Prostate gland (tissue), 2 donors: ENCODE measurements around the gene ANKMY2. TPM values are rescaled to one million over a fixed set of nuclear protein-coding genes. Genes with fewer than 3 reads are reported as not detected.

ENCODE experiments used
- DNase-seq: peaks from one replicate; pipeline ENCODE4 v3.0.0-alpha.2; 2019; ENCODE audit warnings: low spot score
- H3K27ac ChIP-seq, 2 donors: fragments of 200-600 bp; sonication (generic); 2 replicates each; pipeline ENCODE4 v1.5.1; 2017 to 2019
- H3K27me3 ChIP-seq: fragments of 200-600 bp; sonication (generic); replicated peaks from 2 replicates; pipeline ENCODE4 v1.5.1; 2019; ENCODE audit not compliant: insufficient read depth
- H3K36me3 ChIP-seq, 2 donors: fragments of 200-600 bp; sonication (generic); 1 replicate in 1 of 2; 2 replicates in 1 of 2; pipeline versions ENCODE4 v1.5.1 to v1.8.1; 2017 to 2019
- H3K4me1 ChIP-seq: fragments of 200-600 bp; sonication (generic); replicated peaks from 2 replicates; pipeline ENCODE4 v1.5.1; 2019
- H3K4me3 ChIP-seq, 2 donors: fragments of 200-600 bp; sonication (generic); 2 replicates each; pipeline ENCODE4 v1.5.1; 2017 to 2019
- H3K9me3 ChIP-seq: fragments of 200-600 bp; sonication (generic); 2 replicates; pipeline ENCODE4 v1.5.1; 2017
- CTCF ChIP-seq, 4 experiments: fragments of 200-600 bp in 2 of 4; fragments of 450-650 bp in 2 of 4; sonication (generic) in 2 of 4; IDR thresholded peaks; 1 replicate in 3 of 4; 2 replicates in 1 of 4; pipeline ENCODE4 v1.5.1; 2016 to 2019; ENCODE audit warnings: antibody characterized with exemption in 4 of 4, mild to moderate bottlenecking in 2 of 4, moderate library complexity in 2 of 4
- POLR2A ChIP-seq: fragments of 450-650 bp; IDR thresholded peaks from one replicate; pipeline ENCODE4 v1.6.1; 2016; ENCODE audit warnings: antibody characterized with exemption, mild to moderate bottlenecking
- POLR2AphosphoS5 ChIP-seq: sonication (generic); formaldehyde crosslinking; IDR thresholded peaks from one replicate; pipeline ENCODE4 v1.6.1; 2017; ENCODE audit warnings: antibody characterized with exemption
- WGBS: methylation state at CpG from one replicate; pipeline ENCODE4 v1.1.5; 2018; 5-methylcytosine and 5-hydroxymethylcytosine counted together
- intact Hi-C: fragments of 100-400 bp; cut with DNase I; formaldehyde crosslinking; loops from one replicate; pipeline ENCODE4 v1.14.2; 2022
- total RNA-seq, 2 donors: library from RNA; depleted of rRNA; stranded (reverse); fragments of >200 nt; gene quantifications; one replicate each; pipeline ENCODE4 v1.1.0, GENCODE V29; 2016

Gene ANKMY2
- total RNA-seq, 2 donors from 2014 or later, result 15.5 to 16.4 TPM

- WGBS, result 86% methylated on average over 7 of the region's 7 CpGs
- DNase-seq, result no peak
- no peak overlapping the region for H3K27ac ChIP-seq
Observed at GRCh38 chr7:16638282-16639280, 7.0 kb downstream of the ANKMY2 start.

GRCh38 chr7:16637379-16637778, 8.2 kb downstream of the ANKMY2 start:
- Histone ChIP-seq H3K27me3 (no peaks in the 10 kb centered on the region), H3K36me3 (no peaks in the 10 kb centered on the region), H3K9me3 (no peaks in the 10 kb centered on the region), H3K4me1 (no peaks in the 10 kb centered on the region), H3K4me3 (no peak overlapping the region), H3K27ac (no peak overlapping the region)
- TF ChIP-seq POLR2AphosphoS5 (no peak), POLR2A (no peak), CTCF (IDR thresholded peaks at IDR 0.05) (no peak)
- DNase-seq, result no peak
- intact Hi-C loops, result no loop called here
- WGBS, result 61% methylated on average over 5 of the region's 5 CpGs

More at GRCh38 chr7:16638282-16639280, 7.0 kb downstream of the ANKMY2 start:
- TF ChIP-seq POLR2A, result no peak
- no peak for TF ChIP-seq CTCF (IDR thresholded peaks at IDR 0.05)
- TF ChIP-seq POLR2AphosphoS5, result no peak
- H3K4me1 ChIP-seq, result no peaks in the 10 kb centered on the region
- no peaks in the 10 kb centered on the region for H3K36me3 ChIP-seq
- no peaks in the 10 kb centered on the region for H3K9me3 ChIP-seq
- intact Hi-C loops, result no loop called here
- H3K27me3 ChIP-seq, result no peaks in the 10 kb centered on the region
- H3K4me3 ChIP-seq, result no peak overlapping the region

GRCh38 chr7:16636555-16637101, 8.9 kb downstream of the ANKMY2 start:
- WGBS, result 67% methylated on average over 1 of the region's 1 CpG
- H3K36me3 ChIP-seq, result no peaks in the 10 kb centered on the region
- no peaks in the 10 kb centered on the region for H3K9me3 ChIP-seq
- DNase-seq, result no peak
- intact Hi-C loops, result no loop called here
- no peak overlapping the region for H3K4me3 ChIP-seq
- TF ChIP-seq POLR2AphosphoS5, result no peak
- TF ChIP-seq POLR2A, result no peak
- TF ChIP-seq CTCF (IDR thresholded peaks at IDR 0.05), result no peak
- no peaks in the 10 kb centered on the region for H3K4me1 ChIP-seq
- no peak overlapping the region for H3K27ac ChIP-seq
- no peaks in the 10 kb centered on the region for H3K27me3 ChIP-seq

- no peaks in the 10 kb centered on the region for H3K4me1 ChIP-seq
- no peak overlapping the region for H3K4me3 ChIP-seq
- DNase-seq, result no peak
- intact Hi-C loops, result no loop called here
- H3K27me3 ChIP-seq, result no peaks in the 10 kb centered on the region
- no peaks in the 10 kb centered on the region for H3K36me3 ChIP-seq
- no peaks in the 10 kb centered on the region for H3K9me3 ChIP-seq
- 37% methylated on average over 4 of the region's 4 CpGs for WGBS
- no peak for TF ChIP-seq POLR2A
- no peak for TF ChIP-seq POLR2AphosphoS5
- H3K27ac ChIP-seq, result no peak overlapping the region
Observed at GRCh38 chr7:16634271-16634738, 11.2 kb downstream of the ANKMY2 start.

GRCh38 chr7:16630654-16631053, 14.9 kb downstream of the ANKMY2 start:
- 73% methylated on average over 1 of the region's 1 CpG for WGBS
- intact Hi-C loops, result no loop called here
- Histone ChIP-seq H3K4me3 (no peak overlapping the region), H3K27ac (no peak overlapping the region), H3K36me3 (no peaks in the 10 kb centered on the region), H3K9me3 (no peaks in the 10 kb centered on the region), H3K27me3 (no peaks in the 10 kb centered on the region), H3K4me1 (no peaks in the 10 kb centered on the region)
- TF ChIP-seq CTCF (IDR thresholded peaks at IDR 0.05) (no peak), POLR2AphosphoS5 (no peak), POLR2A (no peak)
- DNase-seq, result no peak
